22Rv1 (cell line): Measurements from ENCODE around the gene BRI3BP.

Experiments used
- ZFX ChIP-seq: fragments of 450-650 bp; IDR thresholded peaks from 2 replicates; pipeline ENCODE4 v1.6.1; 2017; ENCODE audit warnings: antibody characterized with exemption, borderline replicate concordance
- TF ChIP-seq, protein P1 (sequence below): fragments of 450-650 bp; IDR thresholded peaks from 2 replicates; pipeline ENCODE4 v1.5.1; 2017; ENCODE audit warnings: mild to moderate bottlenecking

DNA sequence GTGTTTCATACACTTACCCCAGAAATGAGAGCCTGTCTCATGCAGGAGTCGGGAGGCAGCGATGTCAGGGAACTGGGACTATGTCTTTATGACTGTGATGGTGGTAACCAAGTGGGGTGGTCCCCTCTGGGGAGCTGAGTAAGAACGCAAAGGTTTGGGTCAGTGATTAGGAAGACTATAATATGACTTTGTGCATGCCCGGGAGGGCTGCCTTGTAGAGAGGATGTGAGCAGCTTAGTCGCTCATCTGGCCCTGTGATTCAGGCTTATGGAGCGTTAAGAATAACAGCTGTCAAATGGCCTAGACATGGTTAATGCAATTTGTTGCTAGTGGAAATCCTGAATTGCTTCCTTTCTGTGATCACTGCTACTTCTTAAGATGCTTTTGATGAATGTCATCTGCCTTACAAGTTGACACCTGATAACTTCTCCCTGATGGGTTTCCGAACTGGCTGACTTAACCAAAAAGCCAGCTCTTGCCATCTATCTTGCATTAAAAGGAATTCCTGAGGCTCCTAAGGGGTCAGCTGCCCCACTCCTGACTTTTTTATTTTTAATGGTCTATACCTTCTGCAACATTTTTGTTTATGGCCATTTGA, 36.4 kb downstream of the BRI3BP start:
- TF ChIP-seq, protein P1, sequence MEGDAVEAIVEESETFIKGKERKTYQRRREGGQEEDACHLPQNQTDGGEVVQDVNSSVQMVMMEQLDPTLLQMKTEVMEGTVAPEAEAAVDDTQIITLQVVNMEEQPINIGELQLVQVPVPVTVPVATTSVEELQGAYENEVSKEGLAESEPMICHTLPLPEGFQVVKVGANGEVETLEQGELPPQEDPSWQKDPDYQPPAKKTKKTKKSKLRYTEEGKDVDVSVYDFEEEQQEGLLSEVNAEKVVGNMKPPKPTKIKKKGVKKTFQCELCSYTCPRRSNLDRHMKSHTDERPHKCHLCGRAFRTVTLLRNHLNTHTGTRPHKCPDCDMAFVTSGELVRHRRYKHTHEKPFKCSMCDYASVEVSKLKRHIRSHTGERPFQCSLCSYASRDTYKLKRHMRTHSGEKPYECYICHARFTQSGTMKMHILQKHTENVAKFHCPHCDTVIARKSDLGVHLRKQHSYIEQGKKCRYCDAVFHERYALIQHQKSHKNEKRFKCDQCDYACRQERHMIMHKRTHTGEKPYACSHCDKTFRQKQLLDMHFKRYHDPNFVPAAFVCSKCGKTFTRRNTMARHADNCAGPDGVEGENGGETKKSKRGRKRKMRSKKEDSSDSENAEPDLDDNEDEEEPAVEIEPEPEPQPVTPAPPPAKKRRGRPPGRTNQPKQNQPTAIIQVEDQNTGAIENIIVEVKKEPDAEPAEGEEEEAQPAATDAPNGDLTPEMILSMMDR = no peak
- TF ChIP-seq ZFX = no peak
